KMS-11 (cell line): Measurements from ENCODE around the gene VSTM5.

Experiments used
- H2AFZ ChIP-seq: fragments of 200-600 bp; sonication (generic); 2 replicates; pipeline ENCODE4 v1.6.1; 2016; ENCODE audit warnings: antibody characterized with exemption, mixed run types, low read depth
- H3K27ac ChIP-seq: fragments of 200-600 bp; sonication (generic); 2 replicates; pipeline ENCODE4 v1.6.1; 2016; ENCODE audit warnings: mild to moderate bottlenecking, mixed run types
- H3K27me3 ChIP-seq: fragments of 200-600 bp; sonication (generic); 2 replicates; pipeline ENCODE4 v1.6.1; 2017; ENCODE audit warnings: mild to moderate bottlenecking, low read depth, mixed run types, moderate library complexity; ENCODE audit not compliant: insufficient read depth
- H3K36me3 ChIP-seq: fragments of 200-600 bp; sonication (generic); 2 replicates; pipeline ENCODE4 v1.6.1; 2017; ENCODE audit warnings: mild to moderate bottlenecking, mixed run types; ENCODE audit not compliant: insufficient read depth
- H3K4me1 ChIP-seq: fragments of 200-600 bp; sonication (generic); 2 replicates; pipeline ENCODE4 v1.6.1; 2016; ENCODE audit warnings: mild to moderate bottlenecking, low read depth, mixed run types; ENCODE audit not compliant: poor library complexity, severe bottlenecking
- H3K4me2 ChIP-seq: fragments of 200-600 bp; sonication (generic); 2 replicates; pipeline ENCODE4 v1.7.0; 2016; ENCODE audit warnings: mild to moderate bottlenecking, mixed run types
- H3K4me3 ChIP-seq: fragments of 200-600 bp; sonication (generic); IDR thresholded peaks from 2 replicates; pipeline ENCODE4 v1.6.1; 2017; ENCODE audit warnings: low read depth, low read length, mixed read lengths; ENCODE audit not compliant: insufficient read depth
- H3K79me2 ChIP-seq: fragments of 200-600 bp; sonication (generic); 2 replicates; pipeline ENCODE4 v1.6.1; 2016; ENCODE audit warnings: low read depth, mixed run types; ENCODE audit not compliant: insufficient read depth
- H3K9ac ChIP-seq: fragments of 200-600 bp; sonication (generic); 2 replicates; pipeline ENCODE4 v1.6.1; 2016; ENCODE audit warnings: mild to moderate bottlenecking, mixed run types
- H4K20me1 ChIP-seq: fragments of 200-600 bp; sonication (generic); 2 replicates; pipeline ENCODE4 v1.6.1; 2016; ENCODE audit warnings: mild to moderate bottlenecking, mixed run types; ENCODE audit not compliant: insufficient read depth
- CTCF ChIP-seq: fragments of 200-600 bp; sonication (generic); conservative IDR thresholded peaks from 2 replicates; pipeline ENCODE4 v1.6.1; 2017; ENCODE audit warnings: low read depth, mild to moderate bottlenecking, antibody characterized with exemption, low read length, moderate library complexity, mixed read lengths

The VSTM5 gene

GRCh38 chr11:93841446-93841845 lies 9.0 kb downstream of the VSTM5 start:
- Histone ChIP-seq H3K27me3 (no peaks in the 10 kb centered on the region), H3K27ac (no peak overlapping the region), H3K79me2 (no peaks in the 10 kb centered on the region), H3K4me2 (no peak overlapping the region), H4K20me1 (no peaks in the 10 kb centered on the region), H3K9ac (no peak overlapping the region), H2AFZ (no peak overlapping the region), H3K4me1 (no peaks in the 10 kb centered on the region), H3K36me3 (no peaks in the 10 kb centered on the region), H3K4me3 (no peak overlapping the region)
- TF ChIP-seq CTCF = no peak

GRCh38 chr11:93840981-93841380 lies 9.4 kb downstream of the VSTM5 start:
- Histone ChIP-seq H3K27me3 (no peaks in the 10 kb centered on the region), H3K36me3 (no peaks in the 10 kb centered on the region), H2AFZ (no peak overlapping the region), H3K4me3 (no peak overlapping the region), H4K20me1 (no peaks in the 10 kb centered on the region), H3K27ac (no peak overlapping the region), H3K4me2 (no peak overlapping the region), H3K9ac (no peak overlapping the region), H3K79me2 (no peaks in the 10 kb centered on the region), H3K4me1 (no peaks in the 10 kb centered on the region)
- TF ChIP-seq CTCF = no peak

GRCh38 chr11:93840180-93840579 lies 10.2 kb downstream of the VSTM5 start:
- Histone ChIP-seq H3K4me1 (no peaks in the 10 kb centered on the region), H3K27ac (no peak overlapping the region), H4K20me1 (no peaks in the 10 kb centered on the region), H3K9ac (no peak overlapping the region), H3K4me2 (no peak overlapping the region), H3K79me2 (no peaks in the 10 kb centered on the region), H3K36me3 (no peaks in the 10 kb centered on the region), H3K27me3 (no peaks in the 10 kb centered on the region), H3K4me3 (no peak overlapping the region), H2AFZ (no peak overlapping the region)
- no peak for TF ChIP-seq CTCF

GRCh38 chr11:93838967-93839366 lies 11.5 kb downstream of the VSTM5 start:
- no peak overlapping the region for H3K4me2 ChIP-seq
- H3K79me2 ChIP-seq = no peaks in the 10 kb centered on the region
- no peaks in the 10 kb centered on the region for H3K36me3 ChIP-seq
- H4K20me1 ChIP-seq = no peaks in the 10 kb centered on the region
- no peak overlapping the region for H3K9ac ChIP-seq
- no peaks in the 10 kb centered on the region for H3K4me1 ChIP-seq
- H3K27me3 ChIP-seq = no peaks in the 10 kb centered on the region
- H2AFZ ChIP-seq = no peak overlapping the region
- no peak overlapping the region for H3K4me3 ChIP-seq
- no peak overlapping the region for H3K27ac ChIP-seq
- TF ChIP-seq CTCF = no peak

GRCh38 chr11:93832780-93833179 lies 17.6 kb downstream of the VSTM5 start:
- no peak overlapping the region for H3K9ac ChIP-seq
- no peaks in the 10 kb centered on the region for H3K4me1 ChIP-seq
- no peak overlapping the region for H3K27ac ChIP-seq
- H4K20me1 ChIP-seq = no peaks in the 10 kb centered on the region
- H3K4me3 ChIP-seq = no peak overlapping the region
- no peaks in the 10 kb centered on the region for H3K36me3 ChIP-seq
- H3K27me3 ChIP-seq = no peaks in the 10 kb centered on the region
- H3K4me2 ChIP-seq = no peak overlapping the region
- no peak for TF ChIP-seq CTCF
- no peaks in the 10 kb centered on the region for H3K79me2 ChIP-seq
- no peak overlapping the region for H2AFZ ChIP-seq
